NAMALWA (cell line): ENCODE measurements around the gene TMEM51.

Source experiments
- DNase-seq: peaks from one replicate; pipeline ENCODE4 v3.0.0-alpha.2; 2015; ENCODE audit warnings: low spot score

TMEM51 gene

GRCh38 chr1:15196807-15197530, 43.4 kb downstream of the TMEM51 start:
- DNase-seq: no peak

GRCh38 chr1:15197591-15198447, 44.3 kb downstream of the TMEM51 start:
- DNase-seq: no peak

- no peak for DNase-seq
Observed at GRCh38 chr1:15198684-15199083, 45.1 kb downstream of the TMEM51 start.

GRCh38 chr1:15201221-15201620, 47.7 kb downstream of the TMEM51 start:
- DNase-seq: no peak

DNA sequence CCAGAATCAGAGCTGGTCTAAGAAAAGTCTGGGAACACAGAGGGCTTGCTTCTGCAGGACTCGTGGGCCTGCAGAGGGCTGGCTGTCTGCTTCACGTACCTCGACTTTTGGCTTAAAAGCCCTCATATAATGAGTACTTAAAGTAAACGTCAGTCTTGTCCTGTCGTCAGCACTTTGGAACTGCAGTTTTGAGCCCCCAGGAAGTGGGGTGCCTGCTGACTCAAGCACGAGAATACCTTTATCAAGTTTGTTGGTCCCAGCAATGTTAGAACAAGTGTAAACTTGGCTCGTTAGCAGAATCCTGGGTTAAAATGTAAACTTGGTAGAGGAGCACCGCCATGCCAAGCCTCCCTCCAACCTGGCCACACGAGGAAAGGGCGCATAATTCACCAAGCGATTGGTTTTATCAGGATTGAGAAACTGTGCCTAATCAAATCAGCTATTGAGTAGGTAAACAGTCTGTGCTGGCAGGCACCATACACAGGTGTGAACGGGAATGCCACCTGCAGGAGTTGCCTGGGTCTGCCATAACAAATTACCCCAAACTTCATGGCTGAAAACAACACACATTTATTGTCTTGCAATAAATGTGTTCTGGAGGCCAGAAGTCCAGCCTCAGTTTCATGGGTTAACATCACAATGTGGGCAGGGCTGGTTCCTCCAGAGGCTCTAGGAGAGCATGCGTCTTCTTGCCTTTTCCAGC, 48.5 kb downstream of the TMEM51 start:
- DNase-seq: no peak

DNA sequence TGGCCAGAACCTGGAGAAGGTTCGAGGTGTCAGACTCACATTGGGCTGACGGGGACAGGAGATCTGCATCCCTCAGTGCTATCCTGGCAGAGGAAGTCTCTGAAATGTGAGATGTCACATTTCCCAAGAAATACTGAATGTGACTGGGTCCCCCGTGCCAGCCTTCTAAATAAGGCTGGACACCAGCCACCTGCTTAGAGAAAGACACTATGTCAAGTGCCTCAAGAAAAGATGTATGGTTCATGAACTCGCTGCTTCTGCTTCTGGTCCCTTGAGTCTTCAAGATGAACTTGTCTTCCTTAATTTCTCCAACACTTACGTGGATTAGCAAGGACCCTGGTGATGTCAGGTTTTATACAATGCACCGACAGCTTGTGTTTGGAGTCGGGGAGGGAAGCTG, 51.4 kb downstream of the TMEM51 start:
- DNase-seq: no peak

- DNase-seq: no peak
Observed at GRCh38 chr1:15205586-15206346, 52.2 kb downstream of the TMEM51 start.

DNA sequence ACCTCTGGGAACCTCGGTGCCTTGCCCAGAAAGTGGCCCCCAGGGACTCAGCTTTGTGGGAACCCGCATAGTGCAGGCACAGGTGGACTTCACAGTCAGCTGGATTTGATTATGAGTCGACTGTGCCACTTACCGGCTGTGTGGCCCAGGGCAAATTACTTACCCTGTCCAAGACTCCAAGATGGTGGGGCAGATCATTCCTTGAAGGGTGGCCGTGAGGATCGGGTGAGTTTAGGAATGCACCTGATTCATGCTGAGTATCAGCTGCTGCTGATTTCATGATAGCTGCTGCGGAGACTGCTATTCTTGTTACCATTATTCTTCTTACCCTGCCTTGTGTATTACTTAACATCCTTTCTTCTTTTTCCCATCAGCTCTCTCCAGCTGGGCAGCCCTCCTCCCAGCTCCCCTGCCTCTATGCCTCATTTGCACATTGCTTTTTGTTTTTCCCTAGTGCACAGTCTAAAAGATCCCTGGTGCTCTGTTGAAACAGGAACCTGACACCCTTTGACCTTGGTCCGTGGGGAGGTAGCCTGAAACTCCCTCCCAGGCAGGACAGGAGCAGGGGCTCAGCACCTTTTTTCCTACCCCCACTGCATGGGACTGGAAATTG, 53.0 kb downstream of the TMEM51 start:
- no peak for DNase-seq

- no peak for DNase-seq
Observed at GRCh38 chr1:15207031-15207828, 53.7 kb downstream of the TMEM51 start.

DNA sequence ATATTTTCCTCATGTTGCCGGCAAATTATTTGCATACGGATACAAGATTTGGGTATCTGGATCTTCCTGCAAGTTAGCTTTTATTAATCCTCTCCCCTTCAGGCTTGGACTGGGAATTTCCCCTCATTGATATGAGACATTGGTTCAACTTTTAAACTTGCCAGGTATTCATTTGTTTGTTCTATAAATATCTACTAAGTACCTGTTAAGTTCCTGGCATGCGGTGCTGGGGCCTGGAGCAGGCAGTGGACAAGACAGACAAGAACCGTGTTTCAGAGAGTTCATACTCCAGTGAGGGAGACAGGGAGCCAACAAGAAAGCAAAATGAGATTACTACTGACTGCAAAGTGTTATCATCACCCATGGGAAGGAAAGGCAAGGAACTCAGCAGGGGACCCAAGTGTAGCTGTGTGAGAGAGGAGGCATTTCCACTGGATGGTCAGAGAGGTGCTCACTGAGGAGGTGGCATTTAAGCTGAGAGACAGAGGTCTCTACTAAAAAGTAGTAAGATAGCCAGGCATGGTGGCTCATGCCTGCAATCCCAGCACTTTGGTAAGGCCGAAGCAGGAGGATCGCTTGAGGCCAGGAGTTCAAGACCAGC, 54.4 kb downstream of the TMEM51 start:
- DNase-seq: no peak

DNA sequence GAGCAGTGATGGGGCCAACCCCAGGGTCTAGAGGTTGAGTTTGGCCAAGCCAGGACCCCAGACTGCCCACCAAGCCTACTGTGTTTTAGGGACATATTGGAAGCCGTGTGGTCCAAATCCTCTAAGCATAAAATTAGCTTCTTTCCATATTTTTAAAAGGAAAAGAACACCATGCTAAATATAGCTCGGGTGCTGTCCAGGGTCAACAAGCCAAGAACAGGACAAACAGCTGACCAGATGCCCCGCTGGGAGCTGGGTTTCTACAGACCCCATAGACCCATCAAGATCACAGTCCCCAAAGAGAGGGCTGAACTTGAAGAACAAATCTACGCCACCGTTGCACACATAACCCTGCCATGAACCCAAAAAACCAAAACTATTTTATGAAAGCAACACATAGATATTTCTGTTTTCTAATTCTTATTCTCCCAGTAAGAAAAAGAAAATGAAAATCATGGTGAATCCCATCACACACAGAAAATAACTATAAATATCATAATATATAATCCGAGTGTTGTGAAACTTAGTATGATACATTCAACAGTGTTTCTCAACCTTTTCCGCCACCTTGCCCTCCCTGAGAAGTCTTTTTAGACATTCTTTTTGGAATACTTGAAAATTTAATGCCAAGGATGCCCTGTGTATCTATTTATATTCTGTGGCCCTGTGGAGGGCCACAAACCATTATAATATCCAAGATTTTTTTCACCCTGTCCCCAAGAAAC, 57.3 kb downstream of the TMEM51 start:
- DNase-seq: no peak

GRCh38 chr1:15211424-15211823, 57.9 kb downstream of the TMEM51 start:
- DNase-seq: no peak

DNA sequence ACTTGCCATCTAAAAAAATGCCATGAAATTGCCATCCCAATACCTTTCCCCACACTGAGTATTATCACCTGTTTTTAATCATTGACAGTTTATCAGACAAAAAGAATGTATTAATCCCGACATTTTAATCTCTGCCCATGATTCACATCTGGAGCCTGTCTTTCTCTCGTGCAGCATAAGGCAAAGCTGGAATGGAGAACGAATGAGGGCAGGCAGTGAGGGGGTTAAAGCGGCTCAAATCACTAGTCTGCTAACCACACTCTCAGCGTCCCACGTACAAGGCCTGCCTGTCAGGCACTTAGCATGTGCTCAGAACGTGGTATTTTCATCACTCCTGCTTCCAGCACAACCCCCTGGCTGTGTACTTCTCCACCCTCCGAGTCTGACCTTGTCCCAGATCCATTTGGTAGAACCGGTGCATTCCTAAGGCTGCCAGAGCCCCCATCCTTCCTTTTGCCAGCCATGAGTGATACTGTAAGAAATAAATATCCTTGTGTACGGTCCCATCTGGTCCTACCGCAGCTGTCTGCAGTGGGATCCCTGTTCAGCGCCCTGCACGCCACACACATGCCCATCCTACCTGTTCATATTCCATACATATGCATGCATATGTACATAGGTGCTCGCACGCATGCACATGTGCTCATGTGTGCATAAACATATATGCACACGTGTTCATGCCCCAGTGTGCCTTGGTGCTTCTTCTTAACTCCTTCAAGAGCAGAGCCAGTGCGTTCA, 58.8 kb downstream of the TMEM51 start:
- no peak for DNase-seq

- DNase-seq: no peak
Observed at GRCh38 chr1:15212954-15213291, 59.4 kb downstream of the TMEM51 start.

- DNase-seq: no peak
Observed at GRCh38 chr1:15213341-15213821, 59.8 kb downstream of the TMEM51 start.

GRCh38 chr1:15214527-15214926, 61.0 kb downstream of the TMEM51 start:
- no peak for DNase-seq

DNA sequence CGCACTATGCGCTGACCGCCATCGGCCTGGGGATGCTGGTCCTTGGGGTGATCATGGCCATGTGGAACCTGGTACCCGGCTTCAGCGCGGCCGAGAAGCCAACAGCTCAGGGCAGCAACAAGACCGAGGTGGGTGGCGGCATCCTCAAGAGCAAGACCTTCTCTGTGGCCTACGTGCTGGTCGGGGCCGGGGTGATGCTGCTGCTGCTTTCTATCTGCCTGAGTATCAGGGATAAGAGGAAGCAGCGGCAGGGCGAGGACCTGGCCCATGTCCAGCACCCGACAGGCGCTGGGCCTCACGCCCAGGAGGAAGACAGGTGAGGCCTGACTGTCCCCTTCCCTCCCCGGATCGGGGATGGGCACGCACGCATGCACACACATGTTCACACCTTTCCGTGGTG, 61.6 kb downstream of the TMEM51 start:
- DNase-seq: no peak

GRCh38 chr1:15217654-15218053, 64.1 kb downstream of the TMEM51 start:
- no peak for DNase-seq
